GM21390 (cell line): Measurements from ENCODE around the gene TTC12.
"Not testable (repeated sequence)": the region's sequence is repeated elsewhere in the genome, so short reads cannot be mapped to it uniquely, and the experiment has no call there.

Experiments
- ATAC-seq: cut with Tn5 transposase; IDR thresholded peaks from one replicate; pipeline ENCODE4 v1.9.1; 2021; ENCODE audit not compliant: unreplicated experiment

TTC12 gene

DNA sequence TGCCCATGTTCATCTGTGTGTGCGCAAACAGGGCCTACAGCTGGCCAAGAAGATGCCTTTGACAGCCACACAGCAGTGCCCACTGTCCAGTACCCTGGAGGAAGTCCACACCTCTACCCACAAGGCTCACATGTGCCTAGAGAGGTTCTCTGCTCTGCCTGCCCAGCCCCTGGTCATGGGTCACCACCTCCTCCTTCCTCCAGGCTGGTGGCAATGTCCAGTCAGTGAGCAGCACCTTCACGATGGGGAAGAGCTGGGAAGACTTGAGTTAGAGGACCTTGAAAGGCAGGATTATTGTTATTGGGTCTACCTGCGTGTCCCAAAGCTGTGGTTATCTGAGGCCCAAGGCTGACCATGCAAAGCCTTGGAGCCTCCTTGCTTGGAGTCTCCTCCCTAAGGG, 28.4 kb upstream of the TTC12 start:
- ATAC-seq, result no peak

DNA sequence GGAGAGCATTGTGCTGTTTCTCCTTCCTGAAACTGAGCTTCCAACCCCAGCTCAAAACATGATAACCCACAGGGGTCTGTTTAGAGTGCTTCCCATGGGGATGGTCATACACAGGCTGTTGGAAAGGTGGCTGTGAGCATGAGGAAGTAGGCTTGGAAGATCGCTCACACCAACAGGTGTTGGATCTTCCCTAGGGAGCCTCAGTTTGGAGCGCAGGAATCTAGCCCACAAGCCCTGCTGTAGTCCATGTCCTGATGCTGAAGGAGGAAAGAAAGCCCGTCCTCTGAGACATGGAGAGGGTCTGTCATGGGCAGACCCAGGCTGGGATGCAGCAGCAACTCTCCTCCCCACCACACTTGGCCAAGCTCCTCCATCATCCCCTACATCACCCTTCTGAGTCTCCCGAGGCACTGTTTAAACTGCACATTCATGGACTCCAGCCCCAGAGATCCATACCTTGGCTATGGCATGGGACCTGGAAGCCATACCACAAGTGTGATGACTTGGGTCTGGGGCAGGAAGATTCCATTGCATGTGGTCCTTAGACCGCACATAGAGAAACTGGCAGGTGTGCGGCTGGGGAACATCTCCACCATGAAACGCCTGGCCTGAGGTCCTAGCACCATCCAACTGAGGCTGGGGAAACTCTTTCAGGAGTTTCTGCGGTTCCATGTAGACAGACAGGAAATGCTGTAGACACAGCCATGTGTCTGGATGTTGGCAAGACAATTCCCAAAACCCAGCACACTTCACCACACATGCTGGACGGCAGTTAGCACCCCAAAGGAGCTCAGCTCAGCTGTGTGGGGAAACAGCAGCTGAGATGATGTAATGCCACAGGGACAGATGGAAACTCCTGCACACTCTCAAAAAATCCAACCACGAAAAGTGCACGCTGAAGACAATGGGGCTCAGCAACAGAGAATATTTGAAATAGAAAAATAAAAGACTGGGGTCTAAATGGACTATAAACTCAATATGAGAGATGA, 27.6 kb upstream of the TTC12 start:
- ATAC-seq, result no peak

DNA sequence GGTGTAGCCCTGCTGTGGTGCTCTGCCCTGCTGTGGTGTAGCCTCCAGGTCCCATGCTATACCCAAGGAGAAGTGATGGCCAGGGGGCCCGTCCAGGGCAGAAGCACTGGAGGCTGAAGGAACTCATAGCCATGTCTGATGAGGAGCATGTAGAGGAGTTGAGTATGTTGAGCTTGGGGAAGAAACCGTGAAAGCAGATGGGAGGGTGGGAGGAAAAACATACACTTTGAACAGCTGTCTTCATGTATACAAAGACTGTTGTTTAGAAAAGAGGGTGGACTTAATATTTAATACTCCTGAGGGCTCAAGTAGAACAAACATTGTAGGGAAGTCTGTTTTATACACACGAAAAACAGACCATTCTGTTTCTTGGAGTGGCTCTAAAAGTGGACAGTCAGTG, 26.6 kb upstream of the TTC12 start:
- no peak for ATAC-seq

DNA sequence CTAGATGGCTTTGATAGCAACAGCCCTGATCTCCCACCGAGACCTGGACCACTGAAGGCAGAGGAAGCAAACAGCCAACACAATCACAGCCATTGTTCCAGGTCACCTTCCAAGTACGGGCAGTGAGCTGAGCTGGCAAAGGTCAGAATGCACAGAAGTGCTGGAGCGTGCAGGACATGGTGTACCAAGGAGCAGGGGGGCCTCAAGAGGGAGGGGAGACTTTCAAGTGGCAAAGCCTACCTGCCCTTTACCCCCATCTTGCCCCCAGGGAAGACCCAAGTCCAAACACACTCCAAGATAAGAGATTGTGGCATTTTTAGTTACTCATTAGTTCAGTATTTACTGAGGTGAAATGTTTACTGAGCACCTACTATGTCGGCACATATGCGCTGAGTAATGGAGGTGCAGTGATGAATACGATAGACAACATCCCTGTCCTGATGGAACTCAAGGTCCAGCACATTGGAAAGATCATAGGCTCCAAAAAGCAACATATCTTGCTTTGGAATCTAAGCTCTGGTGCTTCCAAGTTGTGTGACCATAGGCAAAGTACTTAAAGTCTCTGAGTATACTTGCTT, 26.0 kb upstream of the TTC12 start:
- ATAC-seq, result no peak

DNA sequence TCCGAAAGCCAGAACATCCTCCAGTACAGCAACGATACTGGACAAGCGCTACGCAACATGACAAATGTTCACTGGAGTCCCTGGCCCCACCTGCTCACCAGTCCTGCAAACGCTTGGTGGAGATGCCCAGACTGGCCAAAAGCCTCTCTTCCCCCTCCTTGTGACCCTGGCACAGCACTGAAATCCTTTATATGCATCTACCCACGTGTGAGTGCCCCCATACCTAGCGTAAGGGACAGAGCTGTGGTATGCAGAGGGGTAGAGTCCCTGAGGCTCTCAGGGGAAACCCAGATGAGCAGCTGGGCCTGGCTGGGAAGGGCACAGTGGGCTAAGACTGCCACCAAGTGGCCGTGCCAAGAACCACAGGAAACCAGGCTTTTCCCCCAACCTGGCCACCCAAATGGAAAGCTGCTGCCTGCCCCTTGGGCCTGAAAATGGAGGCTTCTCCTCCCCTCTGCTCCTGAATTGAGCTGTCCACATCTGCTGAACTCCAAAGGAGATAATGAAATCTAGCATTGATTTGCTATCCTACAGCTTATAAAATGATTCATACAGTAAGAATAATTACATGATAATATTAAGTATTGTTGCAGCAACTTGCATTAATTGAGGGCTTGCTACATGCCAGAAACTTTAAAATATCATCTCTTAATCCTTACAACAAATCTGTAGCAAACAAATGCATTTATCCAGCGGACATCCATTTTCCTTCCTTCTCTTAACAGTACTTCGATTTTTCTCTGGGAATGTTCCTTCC, 24.8 kb upstream of the TTC12 start:
- peak; percentile 94 for ATAC-seq

DNA sequence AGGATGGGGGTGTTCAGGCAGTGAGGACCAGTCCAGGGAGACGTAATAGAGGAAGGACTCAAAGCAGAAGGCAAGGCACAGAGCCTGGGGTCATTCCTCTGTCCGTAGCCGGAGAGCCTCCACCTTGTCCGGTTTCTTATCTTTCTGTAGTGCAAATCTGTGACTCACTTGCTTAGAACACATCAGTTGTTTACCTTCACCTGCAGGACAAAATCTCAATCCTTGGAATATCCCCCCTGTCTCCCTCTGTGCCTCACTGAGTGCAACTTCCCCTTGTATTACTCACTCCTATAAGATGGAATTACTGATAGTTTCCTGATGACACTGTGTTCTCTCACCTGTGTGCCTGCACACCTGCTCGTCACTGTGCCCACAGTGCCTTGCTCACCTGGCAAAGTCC, 20.4 kb upstream of the TTC12 start:
- no peak for ATAC-seq

DNA sequence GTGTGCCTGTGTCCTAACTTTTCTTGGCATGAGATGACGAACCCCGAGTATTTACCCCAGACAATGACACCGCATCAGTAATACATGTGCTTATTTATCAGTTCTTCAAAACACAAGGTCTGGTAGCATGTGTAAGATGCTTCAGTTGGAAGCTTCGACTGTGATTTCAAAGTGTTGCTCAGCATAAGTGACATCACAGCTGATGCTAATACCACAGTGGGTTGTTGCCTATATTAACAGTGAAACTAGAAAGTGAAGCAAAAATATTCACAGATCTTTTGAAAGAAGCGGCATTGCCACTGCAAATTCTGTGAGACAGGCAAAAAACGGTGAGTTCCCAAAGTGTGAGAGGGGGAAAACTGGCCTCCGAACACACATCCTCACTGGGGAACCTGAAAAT, 18.4 kb upstream of the TTC12 start:
- ATAC-seq, result no peak

DNA sequence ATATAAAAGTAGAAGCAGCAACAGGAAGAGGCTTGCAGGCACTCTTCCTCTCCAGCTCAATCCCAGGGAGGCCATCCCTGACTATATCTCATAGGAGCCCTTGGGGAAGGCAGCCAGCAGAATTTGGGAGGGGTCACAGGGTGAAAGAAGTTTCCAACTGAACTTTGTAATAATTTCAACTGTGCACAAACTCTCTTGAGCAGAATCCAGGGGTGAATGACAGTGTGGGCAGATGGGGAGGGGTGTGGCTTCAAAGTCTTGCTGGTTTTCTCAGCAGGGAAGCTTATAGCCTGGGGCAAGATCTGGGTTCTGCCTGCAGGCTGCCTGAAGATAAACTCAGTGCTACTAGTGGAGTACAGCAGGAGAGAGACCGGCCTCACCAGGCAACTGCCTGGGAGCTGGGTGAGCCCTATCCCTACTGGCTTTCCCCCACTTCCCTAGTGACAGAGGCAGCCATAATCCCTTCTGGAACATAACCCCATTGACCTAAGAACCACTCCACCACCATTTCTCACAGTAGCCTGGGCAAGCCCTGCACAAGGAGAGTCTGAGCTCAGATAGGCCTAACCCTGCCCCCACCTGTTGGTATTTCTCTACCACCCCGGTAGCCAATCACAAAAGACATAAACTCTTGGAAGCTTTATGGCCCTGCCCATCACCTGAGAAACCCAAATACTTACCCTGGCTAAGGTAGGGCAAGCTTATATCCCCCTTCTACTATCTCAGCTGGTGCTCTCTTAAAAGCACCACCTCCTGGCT, 17.8 kb upstream of the TTC12 start:
- no peak for ATAC-seq

DNA sequence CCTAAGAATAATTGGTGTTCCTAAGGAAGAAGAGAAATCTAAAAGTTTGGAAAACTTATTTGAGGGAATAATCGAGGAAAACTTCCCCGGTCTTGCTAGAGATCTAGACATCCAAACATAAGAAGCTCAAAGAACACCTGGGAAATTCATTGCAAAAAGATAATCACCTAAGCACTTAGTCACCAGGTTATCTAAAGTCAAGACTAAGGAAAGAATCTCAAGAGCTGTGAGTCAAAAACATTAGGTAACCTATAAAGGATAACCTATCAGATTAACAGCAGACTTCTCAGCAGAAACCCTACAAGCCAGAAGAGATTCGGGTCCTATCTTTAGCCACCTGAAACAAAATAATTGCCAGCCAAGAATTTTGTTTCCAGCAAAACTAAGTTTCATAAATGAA, 15.9 kb upstream of the TTC12 start:
- not testable (repeated sequence) for ATAC-seq

DNA sequence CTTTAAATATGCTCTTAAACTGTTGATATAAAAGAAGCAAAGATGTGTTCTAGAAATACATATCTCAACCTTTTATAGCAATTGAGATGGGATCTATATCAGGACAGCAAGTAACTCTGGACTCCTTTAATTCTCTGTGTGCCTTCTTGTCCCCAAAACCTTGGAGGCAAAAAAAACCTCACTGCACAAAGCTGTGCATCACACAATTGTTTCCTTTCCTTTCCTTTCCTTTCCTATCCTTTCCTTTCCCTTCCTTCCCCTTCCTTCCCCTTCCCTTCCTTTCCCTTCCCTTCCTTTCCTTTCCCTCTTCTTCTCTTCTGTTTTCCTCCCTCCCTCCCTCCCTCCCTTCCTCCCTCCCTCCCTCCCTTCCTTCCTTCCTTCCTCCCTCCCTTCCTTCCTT, 9.5 kb upstream of the TTC12 start:
- ATAC-seq, result no peak

DNA sequence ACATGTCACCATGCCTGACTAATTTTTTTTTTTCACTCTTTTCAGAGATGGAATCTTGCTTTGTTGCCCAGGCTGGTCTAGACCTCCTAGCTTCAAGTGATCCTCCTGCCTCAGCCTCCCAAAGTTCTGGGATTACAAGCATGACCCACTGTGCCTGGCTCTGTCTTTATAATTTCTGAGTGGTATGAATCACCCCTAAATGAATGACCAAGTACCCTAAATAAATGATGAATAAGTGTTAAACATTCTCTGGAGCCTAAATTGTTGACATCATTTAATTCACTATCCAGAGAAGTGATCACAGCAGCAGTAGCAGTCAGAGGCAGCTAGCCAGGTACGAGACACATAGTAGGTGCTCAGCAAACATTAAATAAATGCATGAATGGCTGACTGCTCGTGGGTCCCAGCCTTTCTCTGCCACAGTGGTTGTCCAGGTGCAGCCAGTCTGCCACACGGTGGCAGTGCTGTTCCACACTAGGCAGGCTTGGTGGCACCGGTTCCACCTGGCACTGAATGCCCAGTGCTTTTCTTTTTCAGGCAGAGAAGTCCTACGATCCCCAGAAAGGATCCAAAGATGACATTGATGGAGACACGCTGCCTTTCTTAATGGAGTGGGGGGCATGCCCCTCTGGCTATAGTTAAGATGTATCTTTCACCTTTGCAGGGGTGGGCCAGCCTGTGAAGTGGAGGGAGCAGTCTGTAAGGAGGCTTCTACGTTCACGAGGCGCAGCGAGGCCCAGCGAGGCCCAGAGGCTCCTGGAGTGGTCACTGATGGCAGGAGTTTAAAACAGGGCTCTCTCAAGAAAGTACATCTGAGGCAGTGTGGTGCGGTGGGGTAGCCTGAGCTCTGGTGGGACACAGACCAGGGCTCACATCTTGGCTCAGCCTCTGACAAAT, 8.7 kb upstream of the TTC12 start:
- ATAC-seq, result peak; percentile 93

DNA sequence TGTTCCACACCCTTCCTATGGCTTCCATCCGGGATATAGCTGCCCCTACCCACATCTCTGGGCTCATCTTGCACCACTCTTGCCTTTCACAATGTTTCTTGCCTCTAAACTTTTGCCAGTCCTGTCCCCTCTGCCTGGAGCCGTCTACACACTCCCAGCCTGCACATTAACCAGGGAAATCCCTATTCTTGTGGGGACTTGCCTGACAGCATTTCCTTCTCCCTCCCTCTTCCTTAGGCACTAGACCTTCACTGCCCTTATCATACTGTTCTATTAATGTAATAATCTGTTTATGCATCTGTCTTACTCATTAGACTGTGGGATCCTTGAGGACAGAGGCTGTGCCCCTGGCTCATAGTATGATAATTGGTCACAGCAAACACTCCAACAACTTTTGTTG, 5.8 kb upstream of the TTC12 start:
- no peak for ATAC-seq

DNA sequence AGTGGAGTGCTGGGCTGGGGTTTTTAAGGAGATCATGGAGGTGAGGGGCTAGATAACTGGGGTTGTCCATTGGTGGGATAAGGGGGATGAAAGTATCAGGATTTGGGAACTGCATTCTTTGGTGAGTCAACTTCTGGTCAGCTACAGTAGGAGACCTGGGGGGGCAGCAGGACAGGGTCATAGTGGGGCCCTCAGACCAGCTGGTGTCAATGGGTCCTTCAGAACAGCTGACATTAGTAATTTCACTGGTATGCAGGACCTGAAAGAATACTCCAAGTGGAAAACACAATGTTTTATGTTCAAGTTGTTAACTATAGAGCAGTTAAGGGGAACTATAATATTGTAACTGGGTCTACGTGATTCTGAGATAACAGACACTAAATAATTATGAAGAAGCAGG, 2.8 kb upstream of the TTC12 start:
- ATAC-seq, result no peak

DNA sequence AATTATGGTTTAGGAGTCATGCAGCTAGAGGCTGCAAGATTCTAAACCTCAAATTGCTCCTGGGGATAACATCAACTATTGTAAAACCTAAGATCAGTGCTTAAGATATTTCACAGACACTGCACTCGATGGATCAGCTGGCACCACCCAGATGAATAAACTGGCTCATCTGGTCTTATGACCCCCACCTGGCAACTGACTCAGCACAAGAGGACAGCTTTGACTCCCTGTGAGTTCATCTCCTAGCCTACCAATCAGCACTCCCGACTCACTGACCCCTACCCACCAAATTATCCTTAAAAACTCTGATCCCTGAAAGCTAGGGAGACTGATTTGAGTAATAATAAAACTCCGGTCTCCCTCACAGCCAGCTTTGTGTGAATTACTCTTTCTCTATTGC, 782 bp upstream of the TTC12 start:
- ATAC-seq, result no peak

DNA sequence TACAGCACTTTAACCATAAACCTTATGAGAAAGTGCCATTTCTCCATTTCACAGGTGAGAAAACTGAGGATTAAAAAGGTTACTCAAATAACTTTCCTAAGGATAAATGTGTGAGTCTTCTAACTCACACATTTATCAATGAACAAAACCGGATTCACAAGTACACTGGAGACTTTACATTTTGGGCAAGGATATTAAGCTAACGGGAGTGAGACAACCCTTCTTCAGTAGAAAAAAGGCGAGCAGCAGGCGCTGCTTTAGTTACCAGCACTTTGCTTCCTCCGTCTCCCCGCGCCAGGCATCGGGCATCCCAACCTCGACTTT, 356 bp upstream of the TTC12 start:
- no peak for ATAC-seq

DNA sequence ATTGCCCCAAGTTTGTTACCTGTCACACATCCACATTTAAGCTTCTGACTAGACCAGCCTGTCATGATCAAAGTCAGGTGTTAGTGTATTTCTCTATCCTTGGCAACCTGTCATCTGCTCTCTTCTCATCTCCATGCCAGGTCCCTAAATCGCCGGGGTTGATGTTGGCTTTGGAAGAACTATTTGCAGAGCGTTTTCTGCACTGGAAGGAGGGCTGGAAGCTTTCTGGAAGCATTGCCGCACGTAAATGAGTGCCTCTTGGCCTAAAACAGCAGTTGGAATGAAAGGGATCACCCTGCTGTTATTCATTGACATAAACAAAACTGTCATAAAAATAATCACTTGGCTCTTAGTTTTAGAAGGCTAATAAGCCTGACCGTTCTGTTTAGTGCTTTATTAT, 1.4 kb downstream of the TTC12 start:
- ATAC-seq, result no peak

DNA sequence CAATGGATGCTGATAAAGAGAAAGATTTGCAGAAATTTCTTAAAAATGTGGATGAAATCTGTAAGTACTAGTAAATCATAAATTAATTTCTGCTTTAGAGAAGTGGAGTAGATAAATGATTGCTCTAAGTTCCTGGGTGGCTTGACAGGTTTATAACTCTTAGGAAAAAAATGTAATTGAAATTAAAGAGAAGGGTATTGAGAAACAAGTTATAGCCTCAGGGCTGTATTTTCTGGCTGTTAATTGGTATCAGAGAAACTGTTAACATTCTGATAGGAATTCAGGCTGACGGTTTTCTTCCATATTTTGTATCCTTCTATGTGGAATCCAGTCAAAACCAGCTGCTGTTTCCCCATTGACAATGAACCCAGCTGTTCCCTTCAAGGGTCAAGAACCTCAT, 1.9 kb downstream of the TTC12 start:
- ATAC-seq, result no peak

DNA sequence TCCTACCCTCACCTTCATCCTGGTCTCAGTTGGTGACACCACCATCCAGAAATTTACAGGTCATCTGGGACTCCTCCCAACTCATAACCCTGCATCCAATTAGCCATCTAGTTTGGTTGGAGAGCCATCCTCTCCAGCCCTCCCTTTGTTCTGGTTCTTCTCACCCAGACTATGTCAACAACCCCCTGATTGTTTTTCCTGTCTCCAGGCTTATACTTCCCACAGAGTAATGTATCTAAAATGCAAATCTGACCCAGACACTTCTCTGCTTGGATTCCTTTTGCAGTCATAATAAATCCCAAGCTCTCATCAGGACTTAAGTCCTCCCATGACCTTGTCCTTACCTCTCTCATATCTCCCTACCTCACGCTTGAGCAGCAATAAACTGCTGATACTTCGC, 3.0 kb downstream of the TTC12 start:
- ATAC-seq, result no peak

DNA sequence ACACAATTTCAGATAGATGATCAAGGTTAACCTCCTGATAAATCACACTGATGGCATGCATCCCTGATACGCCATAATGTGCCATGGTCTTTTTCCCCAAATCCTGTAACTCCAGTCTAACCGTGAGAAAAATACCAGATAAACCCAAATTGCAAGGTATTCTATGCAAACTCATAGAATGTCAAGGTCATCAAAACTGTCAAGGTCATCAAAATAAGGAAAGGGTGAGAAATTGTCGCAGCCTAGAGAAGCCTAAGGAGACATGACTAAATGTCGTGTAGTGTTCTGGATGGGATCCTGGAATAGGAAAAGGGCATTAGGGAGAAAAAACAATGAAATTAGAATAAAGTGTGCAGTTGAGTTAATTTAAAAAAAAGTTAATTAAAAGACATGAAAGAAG, 4.7 kb downstream of the TTC12 start:
- no peak for ATAC-seq

DNA sequence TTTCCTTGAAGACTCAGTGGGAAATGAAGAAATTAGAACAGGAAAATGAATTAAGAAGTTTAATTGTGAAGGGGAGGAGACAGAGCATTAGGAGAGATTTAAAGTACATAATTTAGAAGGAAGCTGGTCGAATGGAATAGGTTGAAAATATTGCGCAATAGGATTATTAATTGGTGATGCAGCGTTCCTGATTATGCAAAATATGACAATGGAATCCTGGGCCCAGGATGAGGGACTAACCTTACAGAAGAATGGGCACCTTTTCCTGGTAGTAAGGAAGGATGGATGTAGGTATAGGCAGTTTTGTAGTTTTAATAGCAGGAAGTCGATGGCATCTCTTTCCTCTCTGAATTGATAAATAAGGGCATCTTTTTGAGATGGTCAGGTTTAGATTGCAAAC, 7.8 kb downstream of the TTC12 start:
- no peak for ATAC-seq
